ENCODE measurements around the gene JAGN1.

- TF ChIP-seq TCF7L2 (IDR thresholded peaks at IDR 0.05; ENCODE audit: low read depth, low read length) (no peak), MTF1 (CRISPR knock-in tag; IDR thresholded peaks at IDR 0.05; ENCODE audit: borderline replicate concordance) (no peak), CTCF (IDR thresholded peaks at IDR 0.05 in 2 of 3, conservative IDR thresholded peaks at IDR 0.05 in 1 of 3; ENCODE audit: insufficient read depth in 2 of 3, low read depth in 1 of 3, low read length in 3 of 3) (no peak), SMAD4 (CRISPR knock-in tag; conservative IDR thresholded peaks at IDR 0.05) (no peak)
Measured at GRCh38 chr3:9866639-9867038, 23.8 kb upstream of the JAGN1 start.

Data from K562 (cell line).